ENCODE data around the gene EMSY.

EMSY gene

DNA sequence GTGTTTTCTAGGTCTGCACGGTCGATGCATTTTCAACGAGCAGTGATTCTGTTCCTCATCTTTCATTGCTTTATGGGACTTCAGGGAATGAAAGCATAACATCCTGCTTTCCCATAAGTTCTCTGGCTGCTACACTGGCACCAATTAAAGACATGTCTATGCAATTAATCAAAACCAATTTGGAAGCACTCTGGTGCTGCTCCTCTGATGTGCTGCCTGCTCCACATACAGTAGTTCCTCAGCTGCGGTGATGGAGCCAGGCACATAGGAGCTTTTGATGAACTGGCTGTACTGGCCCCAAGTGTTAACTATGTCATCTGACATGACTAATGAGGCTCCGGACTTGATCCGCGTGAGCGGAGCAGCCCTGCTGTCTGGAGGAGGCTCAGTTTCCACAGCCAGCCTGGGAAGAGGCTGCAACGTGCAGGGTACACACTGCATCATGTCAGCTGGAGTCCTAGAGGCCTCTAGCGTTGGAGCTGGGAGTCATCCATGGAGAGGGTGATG, 33.9 kb upstream of the EMSY start:
- Histone ChIP-seq H2AK5ac (ENCODE audit: low read length, severe bottlenecking) (no peak overlapping the region), H3K9me3 (ENCODE audit: control insufficient read depth, low read length) (no peaks in the 10 kb centered on the region), H2BK12ac (ENCODE audit: low read length in 2 of 2) (no peak overlapping the region), H3K79me1 (replicated peaks; ENCODE audit: low read length, poor library complexity, severe bottlenecking) (no peaks in the 10 kb centered on the region), H3K27me3 (ENCODE audit: control insufficient read depth in 1 of 2, insufficient read depth in 1 of 2, low read length in 2 of 2) (peaks cover 0 to 11% of the 10 kb centered on the region in 2 experiments), H2BK120ac (ENCODE audit: low read depth, low read length) (no peak overlapping the region), H3K4me2 (ENCODE audit: low read length, poor library complexity, severe bottlenecking) (no peak overlapping the region), H3K4me3 (ENCODE audit: insufficient read depth in 1 of 2, low read depth in 1 of 2, low read length in 2 of 2) (peak overlapping the region in 1 of 2 experiments; percentile 25), H4K8ac (ENCODE audit: low read length) (no peak overlapping the region), H3K4ac (ENCODE audit: low read depth in 1 of 2, low read length in 2 of 2) (no peak overlapping the region), H3K23ac (ENCODE audit: low read length in 2 of 2) (peak overlapping the region in 1 of 2 experiments; percentile 0), H2BK15ac (ENCODE audit: low read depth, poor library complexity, severe bottlenecking) (no peak overlapping the region), H3K4me1 (ENCODE audit: control insufficient read depth, insufficient read depth, low read depth, low read length) (peaks cover 7% of the 10 kb centered on the region), H2BK5ac (ENCODE audit: low read depth, low read length, poor library complexity, severe bottlenecking) (no peak overlapping the region), H4K91ac (ENCODE audit: low read length) (no peak overlapping the region), H3K14ac (ENCODE audit: low read length in 2 of 2) (peak overlapping the region in 1 of 2 experiments; percentile 72), H3K18ac (ENCODE audit: low read depth in 1 of 2, low read length in 2 of 2) (no peak overlapping the region), H3K36me3 (ENCODE audit: control insufficient read depth in 1 of 2, insufficient read depth in 2 of 2, low read depth in 1 of 2, low read length in 2 of 2) (no peaks in the 10 kb centered on the region), H2AFZ (ENCODE audit: low read depth, low read length) (peak overlapping the region; percentile 43), H3K27ac (ENCODE audit: low read length, poor library complexity, severe bottlenecking) (no peak overlapping the region), H3K9ac (ENCODE audit: low read length) (no peak overlapping the region)
- 69% methylated on average over 9 of the region's 10 CpGs for WGBS
- no peak for DNase-seq

DNA sequence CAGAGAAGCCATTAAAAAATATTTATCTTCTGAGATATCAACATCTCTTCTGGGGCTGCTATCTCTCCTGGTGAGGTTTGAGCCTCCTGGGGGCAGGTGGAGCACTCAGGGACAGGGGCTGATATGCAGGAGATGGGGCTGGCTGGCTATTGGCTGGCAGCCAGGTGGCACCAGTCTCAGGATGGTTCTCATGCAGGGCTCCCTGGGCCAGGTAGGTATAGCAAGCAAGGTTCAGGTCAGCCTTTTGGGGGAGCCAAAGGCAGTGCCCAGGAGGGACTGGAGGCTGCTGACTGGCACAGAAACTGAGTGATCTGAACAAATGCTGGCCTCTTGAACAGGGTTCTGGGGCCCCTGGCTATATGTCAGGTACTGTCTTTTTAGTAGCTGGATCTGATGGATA, 29.7 kb upstream of the EMSY start:
- Histone ChIP-seq H3K4me2 (ENCODE audit: low read length, poor library complexity, severe bottlenecking) (no peak overlapping the region), H3K23ac (ENCODE audit: low read length in 2 of 2) (no peak overlapping the region), H3K18ac (ENCODE audit: low read depth in 1 of 2, low read length in 2 of 2) (no peak overlapping the region), H3K4me3 (ENCODE audit: insufficient read depth in 1 of 2, low read depth in 1 of 2, low read length in 2 of 2) (no peak overlapping the region), H3K9me3 (ENCODE audit: control insufficient read depth, low read length) (no peaks in the 10 kb centered on the region), H3K79me1 (replicated peaks; ENCODE audit: low read length, poor library complexity, severe bottlenecking) (no peaks in the 10 kb centered on the region), H2BK5ac (ENCODE audit: low read depth, low read length, poor library complexity, severe bottlenecking) (no peak overlapping the region), H3K27ac (ENCODE audit: low read length, poor library complexity, severe bottlenecking) (no peak overlapping the region), H3K36me3 (ENCODE audit: control insufficient read depth in 1 of 2, insufficient read depth in 2 of 2, low read depth in 1 of 2, low read length in 2 of 2) (no peaks in the 10 kb centered on the region), H3K27me3 (ENCODE audit: control insufficient read depth in 1 of 2, insufficient read depth in 1 of 2, low read length in 2 of 2) (peaks cover 0 to 15% of the 10 kb centered on the region in 2 experiments), H4K91ac (ENCODE audit: low read length) (no peak overlapping the region), H3K9ac (ENCODE audit: low read length) (no peak overlapping the region), H2BK15ac (ENCODE audit: low read depth, poor library complexity, severe bottlenecking) (no peak overlapping the region), H2AFZ (ENCODE audit: low read depth, low read length) (no peak overlapping the region), H3K14ac (ENCODE audit: low read length in 2 of 2) (no peak overlapping the region), H2BK12ac (ENCODE audit: low read length in 2 of 2) (no peak overlapping the region), H3K4ac (ENCODE audit: low read depth in 1 of 2, low read length in 2 of 2) (no peak overlapping the region), H3K4me1 (ENCODE audit: control insufficient read depth, insufficient read depth, low read depth, low read length) (peaks cover 3% of the 10 kb centered on the region), H2AK5ac (ENCODE audit: low read length, severe bottlenecking) (no peak overlapping the region), H2BK120ac (ENCODE audit: low read depth, low read length) (no peak overlapping the region), H4K8ac (ENCODE audit: low read length) (no peak overlapping the region)
- no peak for DNase-seq

DNA sequence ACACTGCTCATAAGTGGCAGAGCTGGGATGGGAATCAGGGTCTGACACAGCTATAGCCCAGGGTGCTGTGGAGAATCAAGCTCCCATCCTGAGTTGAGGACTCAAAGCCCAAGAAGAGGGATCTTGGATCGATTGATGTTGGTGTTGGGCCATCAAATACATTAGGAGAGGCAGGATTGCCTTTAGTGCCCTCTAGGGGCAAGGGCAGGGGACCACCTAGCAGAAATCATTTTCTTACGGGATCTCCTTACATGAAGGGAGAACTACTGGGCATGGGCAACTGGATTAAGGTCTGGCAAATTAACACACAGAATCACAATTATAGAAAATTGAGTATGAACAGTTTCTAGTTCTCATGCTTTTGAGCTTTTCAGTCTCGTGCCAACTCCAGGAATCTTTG, 24.9 kb upstream of the EMSY start:
- H3K4me2 ChIP-seq (ENCODE audit: low read length, poor library complexity, severe bottlenecking) = no peak overlapping the region
- H2AFZ ChIP-seq (ENCODE audit: low read depth, low read length) = no peak overlapping the region
- no peaks in the 10 kb centered on the region for H3K79me1 ChIP-seq (replicated peaks; ENCODE audit: low read length, poor library complexity, severe bottlenecking)
- no peaks in the 10 kb centered on the region for H3K9me3 ChIP-seq (ENCODE audit: control insufficient read depth, low read length)
- no peak overlapping the region for H3K18ac ChIP-seq (ENCODE audit: low read depth in 1 of 2, low read length in 2 of 2)
- H3K36me3 ChIP-seq (ENCODE audit: control insufficient read depth in 1 of 2, insufficient read depth in 2 of 2, low read depth in 1 of 2, low read length in 2 of 2) = no peaks in the 10 kb centered on the region
- 56% methylated on average over 2 of the region's 3 CpGs for WGBS
- no peaks in the 10 kb centered on the region for H3K4me1 ChIP-seq (ENCODE audit: control insufficient read depth, insufficient read depth, low read depth, low read length)
- H3K4me3 ChIP-seq (ENCODE audit: insufficient read depth in 1 of 2, low read depth in 1 of 2, low read length in 2 of 2) = no peak overlapping the region
- no peak for DNase-seq
- no peak overlapping the region for H4K8ac ChIP-seq (ENCODE audit: low read length)
- no peak overlapping the region for H4K91ac ChIP-seq (ENCODE audit: low read length)
- H3K23ac ChIP-seq (ENCODE audit: low read length in 2 of 2) = no peak overlapping the region
- no peak overlapping the region for H2BK12ac ChIP-seq (ENCODE audit: low read length in 2 of 2)
- H2BK120ac ChIP-seq (ENCODE audit: low read depth, low read length) = no peak overlapping the region
- H3K9ac ChIP-seq (ENCODE audit: low read length) = no peak overlapping the region
- no peak overlapping the region for H3K4ac ChIP-seq (ENCODE audit: low read depth in 1 of 2, low read length in 2 of 2)
- H2AK5ac ChIP-seq (ENCODE audit: low read length, severe bottlenecking) = no peak overlapping the region
- H3K14ac ChIP-seq (ENCODE audit: low read length in 2 of 2) = no peak overlapping the region
- H2BK15ac ChIP-seq (ENCODE audit: low read depth, poor library complexity, severe bottlenecking) = no peak overlapping the region
- H3K27me3 ChIP-seq (ENCODE audit: control insufficient read depth in 1 of 2, insufficient read depth in 1 of 2, low read length in 2 of 2) = peaks cover 8 to 21% of the 10 kb centered on the region in 2 experiments
- H2BK5ac ChIP-seq (ENCODE audit: low read depth, low read length, poor library complexity, severe bottlenecking) = no peak overlapping the region
- H3K27ac ChIP-seq (ENCODE audit: low read length, poor library complexity, severe bottlenecking) = no peak overlapping the region

GRCh38 chr11:76424379-76424778, 20.4 kb upstream of the EMSY start:
- no peak overlapping the region for H3K4ac ChIP-seq (ENCODE audit: low read depth in 1 of 2, low read length in 2 of 2)
- no peaks in the 10 kb centered on the region for H3K9me3 ChIP-seq (ENCODE audit: control insufficient read depth, low read length)

More at GRCh38 chr11:76424379-76424778, 20.4 kb upstream of the EMSY start:
- H3K9ac ChIP-seq (ENCODE audit: low read length) = no peak overlapping the region
- H3K27ac ChIP-seq (ENCODE audit: low read length, poor library complexity, severe bottlenecking) = no peak overlapping the region
- H2AK5ac ChIP-seq (ENCODE audit: low read length, severe bottlenecking) = no peak overlapping the region
- no peaks in the 10 kb centered on the region for H3K4me1 ChIP-seq (ENCODE audit: control insufficient read depth, insufficient read depth, low read depth, low read length)
- no peak overlapping the region for H3K23ac ChIP-seq (ENCODE audit: low read length in 2 of 2)
- H2BK120ac ChIP-seq (ENCODE audit: low read depth, low read length) = no peak overlapping the region
- no peak overlapping the region for H3K14ac ChIP-seq (ENCODE audit: low read length in 2 of 2)
- H3K36me3 ChIP-seq (ENCODE audit: control insufficient read depth in 1 of 2, insufficient read depth in 2 of 2, low read depth in 1 of 2, low read length in 2 of 2) = no peaks in the 10 kb centered on the region
- no peak overlapping the region for H3K4me3 ChIP-seq (ENCODE audit: insufficient read depth in 1 of 2, low read depth in 1 of 2, low read length in 2 of 2)
- H3K4me2 ChIP-seq (ENCODE audit: low read length, poor library complexity, severe bottlenecking) = no peak overlapping the region
- no peak overlapping the region for H4K8ac ChIP-seq (ENCODE audit: low read length)
- H3K18ac ChIP-seq (ENCODE audit: low read depth in 1 of 2, low read length in 2 of 2) = no peak overlapping the region
- no peaks in the 10 kb centered on the region for H3K79me1 ChIP-seq (replicated peaks; ENCODE audit: low read length, poor library complexity, severe bottlenecking)
- WGBS = 63% methylated on average over 3 of the region's 3 CpGs
- no peak overlapping the region for H2BK5ac ChIP-seq (ENCODE audit: low read depth, low read length, poor library complexity, severe bottlenecking)
- no peak overlapping the region for H2AFZ ChIP-seq (ENCODE audit: low read depth, low read length)
- DNase-seq = no peak
- peaks cover 8 to 37% of the 10 kb centered on the region in 2 experiments for H3K27me3 ChIP-seq (ENCODE audit: control insufficient read depth in 1 of 2, insufficient read depth in 1 of 2, low read length in 2 of 2)
- no peak overlapping the region for H4K91ac ChIP-seq (ENCODE audit: low read length)
- H2BK15ac ChIP-seq (ENCODE audit: low read depth, poor library complexity, severe bottlenecking) = no peak overlapping the region
- H2BK12ac ChIP-seq (ENCODE audit: low read length in 2 of 2) = no peak overlapping the region
